ENCODE measurements around the gene CLIP4.
"Not testable (repeated sequence)": the region's sequence is repeated elsewhere in the genome, so short reads cannot be mapped to it uniquely, and the experiment has no call there.

The CLIP4 gene, protein sequence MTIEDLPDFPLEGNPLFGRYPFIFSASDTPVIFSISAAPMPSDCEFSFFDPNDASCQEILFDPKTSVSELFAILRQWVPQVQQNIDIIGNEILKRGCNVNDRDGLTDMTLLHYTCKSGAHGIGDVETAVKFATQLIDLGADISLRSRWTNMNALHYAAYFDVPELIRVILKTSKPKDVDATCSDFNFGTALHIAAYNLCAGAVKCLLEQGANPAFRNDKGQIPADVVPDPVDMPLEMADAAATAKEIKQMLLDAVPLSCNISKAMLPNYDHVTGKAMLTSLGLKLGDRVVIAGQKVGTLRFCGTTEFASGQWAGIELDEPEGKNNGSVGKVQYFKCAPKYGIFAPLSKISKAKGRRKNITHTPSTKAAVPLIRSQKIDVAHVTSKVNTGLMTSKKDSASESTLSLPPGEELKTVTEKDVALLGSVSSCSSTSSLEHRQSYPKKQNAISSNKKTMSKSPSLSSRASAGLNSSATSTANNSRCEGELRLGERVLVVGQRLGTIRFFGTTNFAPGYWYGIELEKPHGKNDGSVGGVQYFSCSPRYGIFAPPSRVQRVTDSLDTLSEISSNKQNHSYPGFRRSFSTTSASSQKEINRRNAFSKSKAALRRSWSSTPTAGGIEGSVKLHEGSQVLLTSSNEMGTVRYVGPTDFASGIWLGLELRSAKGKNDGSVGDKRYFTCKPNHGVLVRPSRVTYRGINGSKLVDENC
- 89.1 to 165 (median 118) reads per million in 4 experiments for total RNA-seq

DNA sequence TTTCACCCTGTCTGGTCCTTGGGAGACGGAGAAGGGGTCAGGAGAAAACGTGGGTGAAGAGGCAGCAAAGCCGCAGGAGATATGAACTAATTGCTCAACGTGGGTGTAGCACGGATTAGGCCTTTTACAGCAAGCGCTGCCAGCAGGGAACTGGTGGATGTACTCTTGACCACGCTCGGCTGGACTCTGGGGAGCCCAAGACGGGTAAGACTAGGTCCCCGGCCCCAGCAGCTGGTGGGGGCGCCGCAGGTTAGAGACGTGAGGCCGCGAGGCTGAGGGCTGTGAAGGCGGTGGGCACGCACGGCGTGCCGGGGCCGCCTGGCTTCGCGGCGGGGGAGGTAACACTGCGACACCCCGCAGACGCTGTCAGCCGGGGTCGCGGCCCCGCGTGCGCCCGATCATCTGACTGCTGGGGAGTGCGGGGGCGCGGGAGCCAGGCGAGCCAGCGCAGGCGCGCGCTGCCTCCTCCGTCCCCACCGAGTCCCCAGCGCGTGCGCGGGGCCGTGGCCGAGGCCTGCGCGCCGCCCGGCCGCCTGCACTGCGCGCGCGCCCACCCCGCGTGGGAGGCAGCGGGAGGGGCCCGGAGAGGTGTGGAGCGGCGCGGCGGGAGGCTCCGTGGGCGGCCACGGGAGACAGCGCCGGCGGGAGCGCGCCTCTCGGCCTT lies at the start of gene CLIP4:
TSS of gene CLIP4 (plus strand) at position 470 of the 664 bp plus-strand sequence. CDS start 5,974 bp downstream, outside the sequence.
- peak; percentile 68 for DNase-seq

DNA sequence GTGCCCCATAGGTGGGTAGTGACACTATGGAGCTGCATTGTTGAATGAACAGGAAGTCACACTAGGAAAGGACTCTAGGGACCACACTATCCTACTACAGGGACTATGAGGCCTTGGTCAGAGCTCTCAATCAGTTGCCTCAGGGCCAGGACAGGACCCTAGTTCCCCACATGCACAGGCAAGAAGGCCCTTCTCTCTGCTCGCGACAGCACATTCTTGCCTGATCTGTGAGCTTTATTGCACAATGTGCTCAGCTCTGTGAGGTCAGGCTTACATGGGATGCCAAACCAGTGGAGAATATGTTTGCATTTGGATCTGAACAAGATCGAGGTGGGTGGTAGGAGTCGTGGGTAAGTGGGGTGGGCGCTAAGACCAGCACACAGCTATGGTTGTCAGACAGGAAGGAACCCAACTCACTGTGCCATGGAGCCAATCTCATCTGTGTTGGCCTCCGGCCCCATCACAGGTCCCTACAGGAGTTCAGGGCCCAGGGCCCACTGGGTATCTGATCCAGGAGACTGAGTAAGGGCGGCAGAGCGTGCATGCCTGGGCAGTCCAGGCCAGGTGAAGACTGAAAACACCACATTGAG lies 48.8 kb upstream of the CLIP4 start:
- DNase-seq: no peak

DNA sequence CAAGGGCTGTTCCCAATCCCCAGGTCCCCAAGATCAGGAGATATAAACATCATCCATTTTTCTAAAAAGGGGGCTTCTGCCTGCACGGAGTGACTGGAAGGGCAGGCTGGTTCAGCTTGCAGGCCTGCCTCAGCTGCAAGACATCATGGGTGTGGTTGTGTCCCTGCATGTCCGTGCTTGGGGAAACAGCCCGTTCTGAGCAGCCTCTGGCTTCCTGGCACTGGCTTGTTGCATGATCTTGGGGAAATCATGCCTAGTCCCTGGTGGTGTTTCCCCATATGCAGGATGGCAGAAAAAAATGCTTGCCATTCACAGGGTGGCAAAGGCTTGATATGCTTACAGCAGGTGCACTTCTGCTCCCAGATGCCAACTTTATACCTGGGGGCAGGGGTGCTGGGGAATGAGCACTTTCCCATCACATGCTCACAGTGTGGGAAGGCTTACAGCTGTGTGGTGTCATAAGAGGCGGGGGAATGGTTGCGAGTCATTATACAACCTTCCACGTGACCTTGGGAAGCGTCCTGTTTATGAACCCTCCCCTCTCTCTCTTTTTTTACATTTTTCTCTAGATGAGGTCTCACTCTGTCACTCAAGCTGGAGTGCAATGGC lies 48.1 kb upstream of the CLIP4 start:
- no peak for DNase-seq

DNA sequence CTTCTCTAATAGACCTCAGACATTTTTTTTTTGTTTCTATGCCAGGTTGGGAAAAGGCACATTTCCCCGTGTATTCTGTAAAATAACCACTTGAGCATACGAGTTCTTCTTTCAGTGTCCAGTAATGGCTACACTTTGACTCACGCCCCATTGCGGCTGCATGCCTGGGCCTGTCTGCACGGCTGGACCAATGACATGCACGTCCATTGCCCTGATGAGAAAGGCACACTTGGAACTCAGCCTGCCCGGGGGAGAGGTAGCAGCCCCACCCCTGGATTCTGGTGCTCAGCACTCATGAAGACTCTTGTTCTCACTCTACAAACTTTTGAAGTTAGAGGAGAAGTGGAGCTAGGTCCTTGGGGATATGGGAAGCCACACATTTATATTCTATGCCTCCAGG lies 46.7 kb upstream of the CLIP4 start:
- no peak for DNase-seq

GRCh38 chr2:29070526-29070925 lies 44.7 kb upstream of the CLIP4 start:
- no peak for DNase-seq

GRCh38 chr2:29071032-29071975 lies 43.9 kb upstream of the CLIP4 start:
- no peak for DNase-seq

DNA sequence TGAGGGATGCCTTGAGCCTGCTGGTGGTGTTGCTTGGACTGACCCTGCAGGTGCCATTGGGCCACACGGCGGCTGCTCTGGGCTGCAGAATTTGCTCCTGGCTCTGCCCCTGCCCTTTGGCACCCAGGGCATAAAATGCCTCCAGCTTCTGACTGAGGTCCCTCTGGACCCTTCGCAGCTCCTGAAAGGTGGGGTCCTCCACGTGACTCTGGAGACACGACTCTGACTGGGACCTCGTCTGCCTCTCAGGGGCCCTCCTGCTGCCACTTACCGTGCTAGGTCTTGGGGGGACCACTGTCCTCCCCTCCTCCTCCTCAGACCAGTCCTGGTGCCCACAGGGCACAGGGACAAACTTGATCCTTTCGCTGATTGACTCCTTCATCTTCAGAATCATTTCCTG lies 43.0 kb upstream of the CLIP4 start:
- no peak for DNase-seq

DNA sequence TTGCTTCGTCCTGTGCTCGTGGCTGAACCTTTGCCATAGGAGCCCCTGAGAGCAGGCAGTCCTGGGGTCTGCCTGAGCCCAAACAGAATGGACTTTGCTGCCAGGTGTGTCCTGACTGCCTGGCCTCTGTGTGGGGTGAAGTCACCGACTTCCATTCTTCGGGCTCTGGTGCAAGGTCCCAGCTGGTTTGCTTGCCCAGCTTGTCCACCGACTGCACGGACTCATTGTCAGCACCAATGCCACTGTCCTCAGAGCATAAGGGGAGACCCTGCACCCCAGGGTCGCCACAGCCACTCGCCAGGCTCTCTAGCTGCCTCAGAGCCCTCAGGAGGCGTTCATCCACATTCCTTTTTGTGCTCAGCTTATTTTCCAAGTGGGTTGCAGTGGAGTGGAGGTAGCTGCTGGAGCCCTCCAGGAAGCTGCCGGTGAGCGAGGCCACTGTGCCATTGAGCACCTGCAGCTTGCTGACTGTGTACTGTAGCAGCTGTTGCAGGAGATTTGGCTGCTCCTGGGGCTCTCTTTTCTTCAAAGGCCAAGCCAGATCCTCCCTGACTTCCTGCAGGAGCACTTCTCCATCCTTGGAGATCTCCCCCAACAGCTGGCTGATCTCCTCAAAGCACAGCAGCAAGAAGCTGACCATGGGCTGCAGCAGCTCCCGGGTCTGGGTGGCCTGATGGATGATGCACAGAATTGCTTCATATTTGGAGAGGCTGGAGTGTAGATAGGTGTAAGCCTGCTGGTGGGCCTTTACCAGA lies 42.1 kb upstream of the CLIP4 start:
- DNase-seq: no peak

- no peak for DNase-seq
Measured at GRCh38 chr2:29073933-29074332, 41.3 kb upstream of the CLIP4 start.

GRCh38 chr2:29074411-29074810 lies 40.8 kb upstream of the CLIP4 start, which contains the start of gene PCARE:
TSS of gene PCARE (minus strand) at chr2:29074523. CDS start at chr2:29074261, 262 bp downstream.
- DNase-seq: no peak

- DNase-seq: no peak
Measured at GRCh38 chr2:29075894-29076705, 39.1 kb upstream of the CLIP4 start.

- no peak for DNase-seq
Measured at GRCh38 chr2:29079887-29080286, 35.3 kb upstream of the CLIP4 start.

GRCh38 chr2:29080886-29081743 lies 34.1 kb upstream of the CLIP4 start:
- no peak for DNase-seq

- DNase-seq: no peak
Measured at GRCh38 chr2:29082804-29083495, 32.3 kb upstream of the CLIP4 start.

DNA sequence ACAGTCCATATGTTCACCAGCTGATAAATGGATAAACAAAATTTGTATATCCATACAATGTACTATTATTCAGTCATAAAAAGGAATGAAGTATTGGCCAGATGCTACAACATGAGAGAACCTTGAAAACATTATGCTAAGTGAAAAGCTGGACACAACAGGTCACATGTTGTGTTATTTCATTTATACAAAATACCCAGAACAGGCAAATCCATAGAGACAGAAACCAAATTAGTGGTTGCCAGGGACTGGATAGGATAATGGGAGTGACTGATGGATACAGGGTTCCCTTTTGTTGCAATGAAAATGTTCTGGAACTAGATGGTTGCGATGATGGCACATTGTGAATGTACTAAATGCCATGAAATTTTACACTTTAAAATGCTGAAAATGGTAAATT lies 30.7 kb upstream of the CLIP4 start:
- DNase-seq: no peak

- DNase-seq: not testable (repeated sequence)
Measured at GRCh38 chr2:29090311-29090710, 24.9 kb upstream of the CLIP4 start.

DNA sequence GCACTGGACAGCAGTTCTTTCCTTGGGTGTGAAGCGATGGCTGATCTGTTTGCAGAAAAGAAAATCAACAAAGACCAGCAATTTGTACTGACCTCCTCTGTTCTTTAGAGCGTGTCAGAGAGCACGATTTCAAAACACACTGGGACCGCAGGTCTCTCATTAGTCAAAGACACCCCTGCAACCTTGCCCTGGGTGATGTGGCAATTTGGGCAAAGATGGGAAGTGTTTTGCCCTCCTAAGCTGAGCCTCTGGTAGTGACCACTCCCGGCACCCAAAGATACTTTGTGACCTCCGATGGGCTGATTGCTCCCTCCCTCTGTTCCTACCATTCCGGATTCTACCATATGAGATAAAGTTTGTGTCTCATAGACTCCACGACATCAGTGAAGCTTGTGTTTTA lies 18.2 kb upstream of the CLIP4 start:
- no peak for DNase-seq

DNA sequence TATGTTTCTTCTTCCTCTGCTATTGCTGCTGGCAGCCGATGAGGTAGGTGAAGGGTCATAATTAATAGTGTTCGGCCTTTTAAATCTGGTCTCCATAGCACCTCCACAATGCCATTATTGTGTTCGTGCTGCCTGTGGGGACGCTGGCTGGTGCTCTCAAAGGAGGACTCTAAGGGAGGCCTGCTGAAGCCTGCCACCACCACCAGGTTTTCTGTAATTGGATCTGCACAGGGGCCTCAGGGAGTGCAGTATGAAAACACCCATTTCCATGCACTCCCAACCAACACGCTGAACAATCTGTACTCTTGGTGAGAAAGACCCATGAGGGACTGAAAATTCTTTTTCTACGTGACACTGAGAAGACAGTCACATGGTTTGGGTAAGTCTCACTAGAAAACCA lies 17.6 kb upstream of the CLIP4 start:
- no peak for DNase-seq
